ENCODE results near the gene SSC5D. TPM values are rescaled to one million over a fixed set of nuclear protein-coding genes. Genes with fewer than 3 reads are reported as not detected.

The SSC5D gene
- total and polyA plus RNA-seq, 10 of the 15 experiments (the other 5 are each of a cell fraction or from before 2014, with no cell fraction given) = 0.03 to 0.13 (median 0.05) TPM; not detected in 4

- H3K9me3 ChIP-seq (replicated peaks; ENCODE audit: control insufficient read depth, insufficient read depth, low read length) = no peaks in the 10 kb centered on the region
- ChIA-PET RAD21 (ENCODE audit: unreplicated experiment) (no interaction called here), SMC1A (ENCODE audit: uncharacterized antibody, unreplicated experiment) (no interaction called here), POLR2A (no interaction called here), CTCF (no interaction called here)
- 97% methylated on average over 64 of the region's 83 CpGs for WGBS (ENCODE audit: insufficient coverage, insufficient replicate concordance, low lambda C conversion rate, missing lambda C conversion rate)
- H2AFZ ChIP-seq (ENCODE audit: control insufficient read depth, low read depth, low read length) = no peak overlapping the region
- DNase-seq (ENCODE audit: low read depth, low spot score) (no peak), FAIRE-seq (no peak), ATAC-seq (no peak)
- H3K79me2 ChIP-seq (ENCODE audit: control insufficient read depth, insufficient read depth, low read length) = peaks cover 6% of the 10 kb centered on the region
- in situ Hi-C loops (cut with MboI) = no loop called here
- H3K27me3 ChIP-seq (replicated peaks in 1 of 2; ENCODE audit: control insufficient read depth in 2 of 2, insufficient read depth in 2 of 2, low read length in 1 of 2) = no peaks in the 10 kb centered on the region
- H4K20me1 ChIP-seq (ENCODE audit: control insufficient read depth, insufficient read depth) = no peaks in the 10 kb centered on the region
- H3K4me3 ChIP-seq = no peak overlapping the region
- no peak overlapping the region for H3K9ac ChIP-seq (ENCODE audit: control insufficient read depth, insufficient read depth, low read length)
- BruUV-seq (replicated peaks) = no TSS peak
- H3K36me3 ChIP-seq (ENCODE audit: control insufficient read depth in 2 of 2, insufficient read depth in 2 of 2, low read length in 1 of 2) = peaks cover 0 to 9% of the 10 kb centered on the region in 2 experiments; a peak in 2 of 4 replicates
- no peak for TF ChIP-seq CHD4 (IDR thresholded peaks at IDR 0.05)
- no peak for TF ChIP-seq FOS (IDR thresholded peaks at IDR 0.05; ENCODE audit: borderline replicate concordance, extremely low read depth, insufficient read length)
- no peak for TF ChIP-seq MEF2A (IDR thresholded peaks at IDR 0.05; ENCODE audit: insufficient read depth, low read depth, low read length)
- TF ChIP-seq ZNF217 (IDR thresholded peaks at IDR 0.05) = no peak
- no peak for TF ChIP-seq NBN (IDR thresholded peaks at IDR 0.05)
- TF ChIP-seq NR2F1 (conservative IDR thresholded peaks at IDR 0.05) = no peak
- no peak for TF ChIP-seq KAT2A (conservative IDR thresholded peaks at IDR 0.05; ENCODE audit: control insufficient read depth, low read depth, low read length)
- TF ChIP-seq POLR2A (IDR thresholded peaks at IDR 0.05; ENCODE audit: low read depth, low read length) = 0 out of 2 replicates have a peak, but pooled peaks have one; percentile 6
- TF ChIP-seq BHLHE40 (IDR thresholded peaks at IDR 0.05; ENCODE audit: borderline replicate concordance in 1 of 2, low read depth in 2 of 2, low read length in 1 of 2) = no peak
- peaks cover 24% of the 10 kb centered on the region for H3K4me1 ChIP-seq (ENCODE audit: control insufficient read depth, insufficient read depth, low read length)
- intact Hi-C loops (cut with micrococcal nuclease; ENCODE audit: unreplicated experiment) = no loop called here
- no peak overlapping the region for H3K27ac ChIP-seq (ENCODE audit: control insufficient read depth, insufficient read depth)
- no peak overlapping the region for H3K4me2 ChIP-seq (ENCODE audit: control insufficient read depth, insufficient read depth)
Observed at GRCh38 chr19:55482156-55482961, 5.9 kb upstream of the SSC5D start.

Data from GM12878 (cell line).